ENCODE data around the gene DELE1.

DELE1 gene, protein sequence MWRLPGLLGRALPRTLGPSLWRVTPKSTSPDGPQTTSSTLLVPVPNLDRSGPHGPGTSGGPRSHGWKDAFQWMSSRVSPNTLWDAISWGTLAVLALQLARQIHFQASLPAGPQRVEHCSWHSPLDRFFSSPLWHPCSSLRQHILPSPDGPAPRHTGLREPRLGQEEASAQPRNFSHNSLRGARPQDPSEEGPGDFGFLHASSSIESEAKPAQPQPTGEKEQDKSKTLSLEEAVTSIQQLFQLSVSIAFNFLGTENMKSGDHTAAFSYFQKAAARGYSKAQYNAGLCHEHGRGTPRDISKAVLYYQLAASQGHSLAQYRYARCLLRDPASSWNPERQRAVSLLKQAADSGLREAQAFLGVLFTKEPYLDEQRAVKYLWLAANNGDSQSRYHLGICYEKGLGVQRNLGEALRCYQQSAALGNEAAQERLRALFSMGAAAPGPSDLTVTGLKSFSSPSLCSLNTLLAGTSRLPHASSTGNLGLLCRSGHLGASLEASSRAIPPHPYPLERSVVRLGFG

DNA sequence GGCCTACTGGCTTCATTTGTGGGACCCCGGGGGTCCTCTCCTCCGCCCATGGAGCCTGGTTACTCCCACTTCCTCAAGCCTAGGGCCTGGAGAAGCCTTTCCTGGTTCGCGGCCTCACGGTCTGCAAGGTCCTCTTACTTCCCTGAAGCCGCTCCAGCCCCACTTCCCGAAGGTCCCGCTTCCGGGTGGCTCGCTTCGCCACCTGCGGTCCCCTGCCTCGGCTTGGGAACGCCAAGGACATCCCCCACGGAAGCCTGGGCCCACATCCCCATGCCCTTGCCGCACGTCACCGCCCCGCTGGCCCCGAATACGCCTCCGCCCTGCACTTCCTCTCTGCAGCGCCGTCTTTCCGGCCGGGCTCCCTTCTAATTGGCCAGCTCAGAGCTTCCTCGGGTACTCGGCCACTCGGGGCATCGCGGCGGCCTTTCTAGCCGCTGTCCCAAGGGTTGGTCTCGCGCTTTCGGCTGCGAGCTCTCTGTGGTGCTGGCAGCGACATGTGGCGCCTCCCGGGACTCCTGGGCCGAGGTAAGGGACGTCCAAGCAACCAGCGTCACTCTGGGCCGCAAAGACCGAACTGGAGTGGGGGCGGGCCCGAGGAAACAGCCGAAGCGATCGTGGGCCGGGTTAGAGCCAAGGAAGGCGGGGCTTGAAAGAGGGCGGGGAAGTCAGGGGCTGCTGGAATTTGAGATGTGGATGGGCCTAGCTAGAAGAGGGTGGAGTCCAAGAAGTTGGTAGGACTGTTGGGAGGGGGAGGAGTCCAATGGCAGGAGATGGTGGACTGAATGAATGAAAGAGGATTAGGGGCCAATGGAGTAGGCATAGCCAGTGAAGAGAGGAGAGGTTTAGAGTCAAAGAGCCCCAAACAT is at the start of gene DELE1:
DELE1 (plus strand) TSS at position 424 of the 866 bp plus-strand sequence; CDS start at position 495, 71 bp downstream.
- peak; percentile 93 for DNase-seq (ENCODE audit: low spot score)

- DNase-seq (ENCODE audit: low spot score), result no peak
These were observed 49.8 kb upstream of the DELE1 start for GRCh38 chr5:141873933-141874261.

DNA sequence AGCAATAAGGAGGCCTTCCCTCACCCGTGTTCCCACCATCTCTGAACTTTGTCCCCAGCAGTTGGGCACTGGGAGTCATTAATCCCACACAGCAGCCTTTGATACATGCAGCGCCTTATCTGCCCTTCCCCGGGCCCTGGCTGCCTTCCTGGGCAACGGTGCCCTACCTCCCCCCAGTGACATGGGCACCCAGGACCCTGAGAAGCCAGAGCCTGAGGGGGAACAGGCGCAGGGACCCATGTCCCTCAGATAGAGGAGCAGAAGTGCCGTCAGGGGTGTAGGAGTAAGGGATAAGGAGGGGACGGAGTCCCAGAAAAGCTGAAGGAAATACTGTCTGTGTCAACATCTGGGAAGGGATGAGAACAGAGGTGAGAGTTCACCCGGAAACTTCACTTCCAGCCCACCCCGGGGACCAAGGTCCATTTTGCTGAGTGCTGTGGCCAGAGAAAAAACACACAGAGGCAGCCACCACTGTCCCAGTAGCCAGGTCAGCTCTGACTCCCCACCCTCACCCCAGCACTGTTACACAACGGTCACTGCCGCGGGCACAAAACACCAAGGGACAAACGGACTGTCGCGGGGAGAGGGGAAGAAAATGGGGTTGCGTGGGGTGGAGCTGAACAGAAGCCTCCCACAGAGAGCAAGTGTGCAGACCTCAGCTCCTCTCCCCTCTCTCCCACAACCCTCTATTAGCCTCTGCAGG is 49.3 kb upstream of the DELE1 start:
- no peak for DNase-seq (ENCODE audit: low spot score)

- DNase-seq (ENCODE audit: low spot score), result no peak
These were observed 48.5 kb upstream of the DELE1 start for GRCh38 chr5:141875022-141875740.

- no peak for DNase-seq (ENCODE audit: low spot score)
These were observed 47.7 kb upstream of the DELE1 start for GRCh38 chr5:141875795-141876627.

DNA sequence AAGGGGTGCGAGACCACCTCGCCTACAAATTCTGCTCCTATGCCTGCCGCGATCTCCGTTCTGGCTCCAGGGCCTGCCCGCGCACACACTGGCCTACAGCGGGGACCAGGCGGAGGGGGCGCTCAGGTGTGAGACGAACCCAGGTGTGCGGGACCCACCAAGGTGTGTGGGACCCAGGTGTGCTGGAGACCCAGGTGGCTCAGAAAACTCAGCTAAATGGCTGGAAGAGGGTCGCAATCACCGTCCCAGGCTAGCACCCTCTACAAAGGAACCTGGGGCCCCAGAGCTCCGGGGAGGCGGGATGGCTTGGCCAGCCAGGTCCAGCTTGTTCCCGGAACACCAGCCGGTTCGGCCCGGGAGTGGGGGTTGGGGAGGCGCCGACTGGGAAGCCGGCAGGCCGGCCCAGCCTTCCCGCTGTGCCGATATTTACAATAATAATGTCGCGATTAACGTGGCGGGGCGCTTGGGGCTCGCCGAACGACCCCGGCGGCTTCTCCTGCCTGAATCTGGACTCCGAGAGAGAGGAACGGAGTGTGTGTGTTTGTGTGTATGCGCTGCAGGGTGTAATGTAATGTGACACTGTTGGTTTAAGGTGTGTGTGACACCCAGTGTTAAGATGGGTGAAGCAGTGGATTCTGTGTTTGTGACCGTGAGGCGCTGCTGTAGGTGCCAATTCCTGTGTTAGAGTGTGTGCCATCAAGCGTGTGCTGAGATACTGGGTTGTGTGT is 46.9 kb upstream of the DELE1 start:
- DNase-seq (ENCODE audit: low spot score), result no peak

GRCh38 chr5:141877356-141878185 is 46.1 kb upstream of the DELE1 start:
- no peak for DNase-seq (ENCODE audit: low spot score)

GRCh38 chr5:141878186-141878710 is 45.4 kb upstream of the DELE1 start, which contains the start of gene PCDH1:
Gene PCDH1 (minus strand): TSS chr5:141878410. CDS start chr5:141878262, 148 bp downstream.
- DNase-seq (ENCODE audit: low spot score), result peak; percentile 79

- DNase-seq (ENCODE audit: low spot score), result peak; percentile 98
These were observed 44.8 kb upstream of the DELE1 start for GRCh38 chr5:141878711-141879425.

GRCh38 chr5:141879426-141879759 is 44.3 kb upstream of the DELE1 start:
- DNase-seq (ENCODE audit: low spot score), result no peak

DNA sequence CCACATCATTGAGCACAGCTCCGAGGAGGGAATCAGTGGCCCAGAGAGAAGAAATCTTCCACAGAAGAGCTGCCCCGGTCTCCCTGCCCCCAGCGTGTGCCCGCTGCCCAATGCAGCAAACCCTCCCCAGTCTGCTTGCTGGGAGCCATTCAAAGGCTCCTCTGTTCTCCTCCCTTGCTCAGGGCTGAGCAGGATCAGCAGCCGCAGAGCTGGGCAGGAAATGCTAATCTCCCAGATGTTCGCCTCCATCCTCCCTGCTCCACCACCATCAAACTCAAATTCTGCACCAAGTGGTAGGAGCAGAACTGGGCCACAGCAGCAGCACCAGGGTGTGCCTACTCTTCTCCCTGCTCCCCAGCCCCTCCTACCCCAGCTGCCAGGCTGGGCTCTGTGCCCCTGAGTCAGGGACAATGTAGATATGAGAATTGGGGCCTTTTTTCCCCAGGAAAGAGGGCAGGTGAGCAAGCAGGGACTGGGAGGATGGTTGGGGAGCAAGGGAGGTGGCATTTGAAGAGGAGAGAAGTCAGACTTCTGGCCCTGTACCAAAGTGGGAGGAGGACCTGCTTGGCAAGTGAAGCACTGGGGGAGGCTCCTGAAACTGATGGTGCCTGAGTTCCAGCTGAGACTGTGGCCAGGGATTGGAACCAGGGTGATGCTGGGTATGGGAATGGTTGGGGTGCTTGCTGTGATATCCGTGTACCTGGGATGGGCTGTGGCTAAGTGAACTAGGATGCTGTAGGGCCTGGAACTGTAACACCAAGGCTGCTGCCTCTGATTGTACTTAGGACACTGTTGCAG is 43.5 kb upstream of the DELE1 start:
- DNase-seq (ENCODE audit: low spot score), result peak; percentile 94

- DNase-seq (ENCODE audit: low spot score), result no peak
These were observed 42.5 kb upstream of the DELE1 start for GRCh38 chr5:141880961-141881801.

DNA sequence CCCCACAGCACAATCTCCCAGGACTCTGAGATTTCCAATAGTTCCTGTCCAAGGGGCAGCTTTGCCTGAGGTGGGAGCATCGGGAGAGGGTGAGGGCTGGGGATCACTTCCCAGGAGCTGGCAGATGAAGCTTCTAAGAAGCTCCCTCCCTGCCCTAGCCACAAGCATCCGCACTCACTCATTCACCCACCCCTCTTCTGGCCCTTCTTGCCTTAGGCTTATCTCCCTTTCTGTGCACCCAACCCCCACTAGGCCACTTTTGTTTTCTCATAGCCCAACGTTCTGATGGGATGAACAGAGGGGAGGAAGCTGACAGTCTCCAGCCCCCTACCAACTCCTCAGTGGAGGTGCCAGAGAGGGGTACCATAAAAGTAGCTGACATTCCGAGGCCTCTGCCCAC is 41.8 kb upstream of the DELE1 start:
- no peak for DNase-seq (ENCODE audit: low spot score)

GRCh38 chr5:141882594-141883183 is 41.0 kb upstream of the DELE1 start:
- peak; percentile 75 for DNase-seq (ENCODE audit: low spot score)

GRCh38 chr5:141883184-141883891 is 40.3 kb upstream of the DELE1 start:
- peak; percentile 71 for DNase-seq (ENCODE audit: low spot score)
